Right kidney (tissue), 1 donor: Measurements from ENCODE around the gene ATOH8.
A peak's percentile ranks its signal among the peaks of the same experiment; 100 is the strongest.

Experiments
- DNase-seq: peaks from one replicate; pipeline ENCODE4 v3.0.0-alpha.2; 2016

Gene ATOH8

DNA sequence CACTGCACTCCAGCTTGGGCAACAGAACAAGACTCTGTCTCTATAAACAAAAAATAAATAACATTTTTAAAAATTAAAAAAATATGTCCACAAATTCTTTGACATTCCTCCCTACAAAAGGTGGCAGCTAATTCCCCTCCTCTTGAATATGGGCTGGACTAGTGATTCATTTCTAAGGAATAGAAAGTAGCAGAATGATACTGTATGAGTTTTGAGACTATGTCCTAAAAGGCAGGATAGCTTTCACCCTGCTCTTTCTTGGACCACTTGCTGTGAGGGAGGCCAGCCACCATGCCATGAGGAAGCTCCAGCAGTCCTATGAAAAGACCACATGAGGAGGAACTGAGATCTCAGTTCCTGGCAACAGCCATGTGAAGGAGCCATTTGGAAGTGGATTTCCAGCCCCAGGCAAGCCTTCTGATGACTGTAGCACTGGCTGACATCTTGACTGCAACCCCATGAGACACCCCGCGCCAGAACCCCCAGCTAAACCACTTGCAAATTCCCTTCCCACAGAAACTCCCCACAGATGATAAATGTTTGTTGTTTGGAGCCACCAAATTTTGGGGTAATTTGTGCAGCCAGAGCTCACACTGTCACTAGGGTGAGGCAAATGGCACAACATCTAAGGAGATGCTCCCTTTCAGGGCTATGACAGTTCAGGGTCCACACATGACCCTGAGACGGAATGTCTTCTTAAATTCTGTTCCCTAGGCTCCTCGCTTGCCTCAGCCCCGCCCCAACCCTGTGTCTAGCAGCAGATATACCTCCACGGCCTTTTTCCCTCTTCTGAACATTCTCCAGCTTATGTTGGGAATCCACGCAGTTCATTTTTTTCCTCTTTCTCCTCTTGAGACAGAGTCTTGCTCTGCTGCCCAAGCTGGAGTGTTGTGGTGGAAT lies 17.1 kb upstream of the ATOH8 start:
- DNase-seq = no peak

GRCh38 chr2:85737481-85737880 lies 16.3 kb upstream of the ATOH8 start:
- DNase-seq = no peak

DNA sequence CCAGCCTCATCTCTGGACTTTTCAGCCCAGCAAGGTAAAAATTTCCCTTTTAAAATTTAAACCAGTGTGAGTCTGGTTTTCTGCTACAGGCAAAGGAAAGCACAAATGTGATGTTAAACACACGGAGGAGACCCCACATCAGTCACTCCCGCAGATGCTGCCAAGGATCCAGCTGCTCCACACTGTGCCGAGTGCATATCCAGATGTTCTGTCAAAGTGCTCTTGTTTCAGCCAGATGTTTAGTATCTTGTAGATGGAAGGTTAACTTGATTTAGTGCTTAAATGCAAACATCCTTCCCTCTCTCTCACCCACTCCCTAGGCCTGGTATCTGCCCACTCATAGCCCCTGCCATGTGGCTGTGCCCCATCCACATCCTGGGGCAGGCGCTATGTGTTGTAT lies 15.8 kb upstream of the ATOH8 start:
- no peak for DNase-seq

DNA sequence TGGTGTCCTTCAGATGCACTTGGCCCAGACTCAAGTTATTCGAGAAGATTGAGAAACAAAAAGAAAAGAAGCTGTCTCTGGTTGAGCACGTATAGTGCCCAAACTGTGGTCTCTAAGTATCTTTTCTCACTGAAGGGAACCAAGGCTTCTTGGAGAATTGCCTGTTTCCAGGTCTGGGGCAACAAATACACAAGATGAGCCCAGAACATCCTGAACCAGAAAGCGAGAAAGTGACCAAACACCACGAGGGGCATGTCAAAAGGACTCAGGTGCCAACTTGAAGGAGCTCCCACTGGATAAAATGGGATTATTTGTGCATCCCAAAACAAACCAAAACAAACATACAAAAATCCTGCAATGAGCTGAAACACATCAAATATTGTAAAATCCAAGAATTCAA lies 13.6 kb upstream of the ATOH8 start:
- no peak for DNase-seq

GRCh38 chr2:85741211-85741832 lies 12.5 kb upstream of the ATOH8 start:
- no peak for DNase-seq

- peak; percentile 90 for DNase-seq
Observed at GRCh38 chr2:85741833-85742455, 11.8 kb upstream of the ATOH8 start.

GRCh38 chr2:85743304-85743978 lies 10.3 kb upstream of the ATOH8 start:
- no peak for DNase-seq

GRCh38 chr2:85744055-85744454 lies 9.7 kb upstream of the ATOH8 start:
- no peak for DNase-seq

- no peak for DNase-seq
Observed at GRCh38 chr2:85744741-85745601, 8.8 kb upstream of the ATOH8 start.

DNA sequence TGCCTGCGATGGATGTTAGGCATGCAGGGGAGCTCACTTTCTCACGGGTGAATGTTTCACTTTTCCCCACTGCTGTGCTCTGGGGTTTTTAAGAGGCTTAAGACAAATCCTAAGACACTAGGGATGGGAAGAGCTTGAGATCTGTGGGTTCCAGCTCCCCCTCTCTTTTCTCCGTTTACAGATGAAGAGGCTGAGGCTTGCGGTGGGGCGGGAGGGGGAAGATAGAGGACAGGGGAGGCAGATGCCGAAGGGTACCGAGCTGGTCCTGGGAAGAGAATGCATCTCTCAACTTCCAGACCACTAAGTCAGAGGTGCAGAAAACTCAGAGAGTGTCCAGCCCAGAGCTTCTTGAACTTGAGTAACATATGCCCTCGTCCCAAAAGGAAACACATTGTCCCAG lies 8.2 kb upstream of the ATOH8 start:
- DNase-seq = no peak

- DNase-seq = no peak
Observed at GRCh38 chr2:85746321-85747004, 7.3 kb upstream of the ATOH8 start.

- DNase-seq = no peak
Observed at GRCh38 chr2:85747441-85747840, 6.3 kb upstream of the ATOH8 start.

DNA sequence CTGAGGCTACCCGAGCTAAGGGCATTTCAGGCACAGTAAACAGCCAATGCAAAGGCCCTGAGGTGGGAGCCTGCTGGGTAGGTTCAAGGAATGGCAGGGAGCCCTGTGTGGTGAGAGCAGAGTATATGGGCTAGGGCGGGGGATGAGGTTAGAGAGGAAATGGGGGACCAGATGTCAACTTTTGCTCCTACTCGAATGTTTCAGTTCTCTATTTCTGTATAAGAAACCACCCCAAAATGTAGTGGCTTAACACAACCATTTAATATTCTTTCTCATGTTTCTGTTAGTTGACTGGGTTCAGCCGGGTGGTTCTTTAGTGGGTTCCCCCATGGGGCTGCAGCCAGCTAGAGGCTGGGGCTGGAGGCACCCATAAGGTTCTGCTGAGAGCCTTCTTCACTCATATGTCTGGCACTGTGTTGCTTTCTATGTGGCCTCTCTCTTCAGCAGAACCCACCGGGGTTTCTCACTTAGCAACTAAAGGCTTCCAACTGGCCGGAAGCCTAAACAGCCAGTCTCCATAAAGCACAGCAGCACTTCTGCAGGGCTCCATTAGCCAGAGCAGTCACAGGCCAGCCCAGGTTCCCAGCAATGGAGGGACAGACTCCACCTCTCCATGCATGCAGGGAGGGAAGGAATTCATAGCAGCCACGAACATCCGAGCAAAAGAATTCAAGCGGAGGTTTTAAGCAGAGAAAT lies 5.6 kb upstream of the ATOH8 start:
- no peak for DNase-seq

- DNase-seq = no peak
Observed at GRCh38 chr2:85748985-85749875, 4.6 kb upstream of the ATOH8 start.

- peak; percentile 73 for DNase-seq
Observed at GRCh38 chr2:85750587-85751575, 2.9 kb upstream of the ATOH8 start.

DNA sequence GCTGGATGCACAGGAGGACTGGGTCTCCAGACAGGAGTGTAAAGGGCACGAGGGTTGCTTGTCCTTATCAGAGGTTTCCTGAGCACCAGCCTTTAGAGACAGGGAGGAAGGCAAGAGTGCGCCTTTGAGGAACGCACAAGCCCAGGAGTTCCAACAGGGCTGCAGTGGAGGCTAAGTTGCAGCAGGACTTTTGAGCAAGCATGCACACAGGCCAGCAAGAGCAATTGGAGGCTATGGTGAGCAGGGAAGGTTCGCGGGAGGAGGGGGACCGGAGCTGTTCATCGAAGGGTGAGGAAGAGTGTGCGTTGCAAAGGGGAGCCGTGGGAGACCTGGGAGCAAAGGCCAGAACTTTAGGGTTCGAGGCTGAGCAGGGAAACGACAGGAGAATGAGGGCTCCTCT lies 2.2 kb upstream of the ATOH8 start:
- DNase-seq = no peak

DNA sequence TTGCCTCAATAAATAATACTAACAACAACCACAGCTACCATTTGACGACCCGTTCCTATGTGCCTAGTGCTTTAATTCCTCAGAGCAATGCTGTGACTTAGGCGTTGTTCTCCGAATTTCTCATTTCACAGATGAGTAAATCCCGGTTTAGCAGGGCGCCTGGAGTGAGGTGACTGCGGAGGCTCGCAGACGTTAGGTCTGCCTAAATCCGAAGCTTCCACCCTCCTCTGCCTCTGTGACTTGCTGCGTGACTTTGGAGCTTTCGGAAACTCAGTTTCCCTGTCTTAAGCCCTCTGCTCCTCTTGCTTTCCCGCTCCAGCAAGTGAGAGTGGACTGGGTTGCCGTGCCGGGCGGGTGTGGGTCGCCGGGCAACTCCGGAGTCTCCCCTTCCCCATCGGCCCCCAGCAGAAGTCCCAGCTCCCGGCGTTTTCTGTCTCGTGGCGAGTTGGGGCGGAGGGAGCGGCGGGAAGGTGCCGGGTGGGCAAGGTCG lies 711 bp upstream of the ATOH8 start:
- peak; percentile 71 for DNase-seq
